PC-9 (cell line): ENCODE results near the gene PCDHGA3. TPM values are rescaled to one million over a fixed set of nuclear protein-coding genes. Genes with fewer than 3 reads are reported as not detected.

ENCODE experiments used
- BruUV-seq: library from RNA; stranded (reverse); fragments of 400-500 nt; replicated peaks from 2 replicates; lab custom pipeline; 2021; lab: Mats Ljungman, UMichigan
- CTCF ChIA-PET: fragments of 300-600 bp; sonication (Branson Sonifier 250); formaldehyde crosslinking; loops from one replicate; lab custom pipeline; 2022; ENCODE audit warnings: antibody characterized with exemption; lab: Charles Lee
- POLR2A ChIA-PET: fragments of 300-600 bp; sonication (Branson Sonifier 250); formaldehyde crosslinking; loops from one replicate; lab custom pipeline; 2022; ENCODE audit warnings: antibody characterized with exemption; ENCODE audit not compliant: unreplicated experiment; lab: Charles Lee
- DNase-seq, 2 experiments: peaks; one replicate each; pipeline versions ENCODE4 v3.0.0 to v3.0.0-alpha.2; 2015 to 2022; ENCODE audit warnings: mixed read lengths in 1 of 2
- H2AFZ ChIP-seq: fragments of 200-600 bp; sonication (generic); 2 replicates; pipeline ENCODE4 v1.8.1; 2017; ENCODE audit warnings: antibody characterized with exemption
- H3F3A ChIP-seq: fragments of 200-600 bp; sonication (generic); 2 replicates; pipeline ENCODE4 v1.8.1; 2017; ENCODE audit warnings: antibody characterized with exemption, mild to moderate bottlenecking, low read depth; ENCODE audit not compliant: insufficient read depth
- H3K27ac ChIP-seq: fragments of 200-600 bp; sonication (generic); 2 replicates; pipeline ENCODE4 v1.6.1; 2016; ENCODE audit warnings: mixed run types
- H3K27me3 ChIP-seq: fragments of 200-600 bp; sonication (generic); 2 replicates; pipeline ENCODE4 v1.6.1; 2016; ENCODE audit warnings: low read depth, mixed run types; ENCODE audit not compliant: insufficient read depth
- H3K36me3 ChIP-seq: fragments of 200-600 bp; sonication (generic); 2 replicates; pipeline ENCODE4 v1.6.1; 2016; ENCODE audit warnings: low read depth, mixed run types
- H3K4me1 ChIP-seq: fragments of 200-600 bp; sonication (generic); replicated peaks from 2 replicates; pipeline ENCODE4 v1.6.1; 2016; ENCODE audit warnings: mixed run types; ENCODE audit not compliant: insufficient read depth
- H3K4me2 ChIP-seq: fragments of 200-600 bp; sonication (generic); 2 replicates; pipeline ENCODE4 v1.6.1; 2017; ENCODE audit warnings: mixed run types
- H3K4me3 ChIP-seq: fragments of 200-600 bp; sonication (generic); 2 replicates; pipeline ENCODE4 v1.6.1; 2016; ENCODE audit warnings: mixed run types
- H3K79me2 ChIP-seq: fragments of 200-600 bp; sonication (generic); 2 replicates; pipeline ENCODE4 v1.6.1; 2017; ENCODE audit warnings: low read depth, mixed run types
- H3K9me2 ChIP-seq: fragments of 200-600 bp; sonication (generic); 2 replicates; pipeline ENCODE4 v1.8.1; 2017; ENCODE audit warnings: mild to moderate bottlenecking; ENCODE audit not compliant: insufficient read depth
- H3K9me3 ChIP-seq: fragments of 200-600 bp; sonication (generic); 2 replicates; pipeline ENCODE4 v1.8.1; 2016; ENCODE audit warnings: low read depth; ENCODE audit not compliant: insufficient read depth
- H4K20me1 ChIP-seq: fragments of 200-600 bp; sonication (generic); 2 replicates; pipeline ENCODE4 v1.8.1; 2017; ENCODE audit not compliant: insufficient read depth
- EZH2 ChIP-seq: fragments of 200-600 bp; sonication (generic); IDR thresholded peaks from 2 replicates; pipeline ENCODE4 v1.8.0; 2017; ENCODE audit warnings: antibody characterized with exemption, low read depth
- intact Hi-C: fragments of 100-400 bp; cut with micrococcal nuclease; formaldehyde crosslinking; loops from one replicate; pipeline ENCODE4 v1.10.0; 2022; ENCODE audit not compliant: unreplicated experiment
- total RNA-seq: library from RNA; stranded (reverse); gene quantifications from 2 replicates; pipeline ENCODE4 v1.2.3, GENCODE V29; 2021
- TF ChIP-seq, protein P1 (sequence below): fragments of 200-600 bp; sonication (generic); conservative IDR thresholded peaks from 2 replicates; pipeline ENCODE4 v1.6.1; 2017; ENCODE audit warnings: mixed run types, antibody characterized with exemption, mild to moderate bottlenecking, moderate library complexity

Gene PCDHGA3
- total RNA-seq, 1 experiment from 2014 or later: not detected

DNA sequence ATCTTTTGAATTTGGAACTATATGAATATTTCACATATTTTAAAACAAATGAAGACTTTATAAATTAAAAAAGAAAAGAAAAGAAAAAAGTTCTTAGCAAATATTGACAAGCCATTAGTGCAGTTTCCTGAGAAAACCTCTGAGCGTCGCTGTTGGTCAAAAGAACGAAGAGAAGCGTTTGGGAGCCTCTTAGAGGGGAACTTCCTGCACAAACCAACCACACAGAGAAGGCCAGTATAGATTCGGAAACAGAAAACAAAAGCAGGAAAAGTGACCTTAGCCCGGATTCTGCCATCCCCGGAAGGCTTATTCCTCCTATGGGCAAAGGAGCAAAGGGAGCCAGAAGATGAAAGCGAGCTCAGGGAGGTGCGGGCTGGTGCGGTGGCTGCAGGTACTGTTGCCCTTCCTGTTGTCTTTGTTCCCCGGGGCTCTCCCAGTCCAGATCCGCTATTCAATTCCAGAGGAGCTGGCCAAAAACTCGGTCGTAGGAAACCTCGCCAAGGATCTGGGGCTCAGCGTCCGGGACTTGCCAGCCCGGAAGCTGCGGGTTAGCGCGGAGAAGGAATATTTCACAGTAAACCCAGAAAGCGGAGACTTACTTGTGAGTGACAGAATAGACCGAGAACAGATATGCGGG lies 16.3 kb downstream of the PCDHGA3 start, which contains the start of gene PCDHGB2:
Gene PCDHGB2 (plus strand): TSS at position 205 of the 637 bp plus-strand sequence. CDS start 142 bp downstream, at position 347.
- POLR2A ChIA-PET: no interaction called here
- H3F3A ChIP-seq: no peaks in the 10 kb centered on the region
- no peak within 1 kb of the TSS; the same call in 1 of the 2 replicates for H3K4me3 ChIP-seq
- H3K27me3 ChIP-seq: peaks cover 14% of the 10 kb centered on the region
- H3K4me1 ChIP-seq: no peaks in the 10 kb centered on the region
- TF ChIP-seq EZH2: no peak
- TF ChIP-seq, protein P1, sequence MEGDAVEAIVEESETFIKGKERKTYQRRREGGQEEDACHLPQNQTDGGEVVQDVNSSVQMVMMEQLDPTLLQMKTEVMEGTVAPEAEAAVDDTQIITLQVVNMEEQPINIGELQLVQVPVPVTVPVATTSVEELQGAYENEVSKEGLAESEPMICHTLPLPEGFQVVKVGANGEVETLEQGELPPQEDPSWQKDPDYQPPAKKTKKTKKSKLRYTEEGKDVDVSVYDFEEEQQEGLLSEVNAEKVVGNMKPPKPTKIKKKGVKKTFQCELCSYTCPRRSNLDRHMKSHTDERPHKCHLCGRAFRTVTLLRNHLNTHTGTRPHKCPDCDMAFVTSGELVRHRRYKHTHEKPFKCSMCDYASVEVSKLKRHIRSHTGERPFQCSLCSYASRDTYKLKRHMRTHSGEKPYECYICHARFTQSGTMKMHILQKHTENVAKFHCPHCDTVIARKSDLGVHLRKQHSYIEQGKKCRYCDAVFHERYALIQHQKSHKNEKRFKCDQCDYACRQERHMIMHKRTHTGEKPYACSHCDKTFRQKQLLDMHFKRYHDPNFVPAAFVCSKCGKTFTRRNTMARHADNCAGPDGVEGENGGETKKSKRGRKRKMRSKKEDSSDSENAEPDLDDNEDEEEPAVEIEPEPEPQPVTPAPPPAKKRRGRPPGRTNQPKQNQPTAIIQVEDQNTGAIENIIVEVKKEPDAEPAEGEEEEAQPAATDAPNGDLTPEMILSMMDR: peak; percentile 63
- H3K9me3 ChIP-seq: peaks cover 7% of the 10 kb centered on the region; the same call in 1 of the 2 replicates
- CTCF ChIA-PET: interaction anchor here (1.3 kb wide), 1 partner anchor 40 kb away, joined by 4 read pairs; the partner anchor contains the start of gene TAF7
- no peak for DNase-seq
- H2AFZ ChIP-seq: peak within 1 kb of the TSS; percentile 66
- no peaks in the 10 kb centered on the region for H3K9me2 ChIP-seq
- H3K27ac ChIP-seq: no peak within 1 kb of the TSS
- H3K79me2 ChIP-seq: no peaks in the 10 kb centered on the region
- peak within 1 kb of the TSS; percentile 52 for H3K4me2 ChIP-seq
- no peaks in the 10 kb centered on the region for H4K20me1 ChIP-seq
- intact Hi-C loops: no loop called here
- no TSS peak for BruUV-seq
- H3K36me3 ChIP-seq: no peaks in the 10 kb centered on the region

DNA sequence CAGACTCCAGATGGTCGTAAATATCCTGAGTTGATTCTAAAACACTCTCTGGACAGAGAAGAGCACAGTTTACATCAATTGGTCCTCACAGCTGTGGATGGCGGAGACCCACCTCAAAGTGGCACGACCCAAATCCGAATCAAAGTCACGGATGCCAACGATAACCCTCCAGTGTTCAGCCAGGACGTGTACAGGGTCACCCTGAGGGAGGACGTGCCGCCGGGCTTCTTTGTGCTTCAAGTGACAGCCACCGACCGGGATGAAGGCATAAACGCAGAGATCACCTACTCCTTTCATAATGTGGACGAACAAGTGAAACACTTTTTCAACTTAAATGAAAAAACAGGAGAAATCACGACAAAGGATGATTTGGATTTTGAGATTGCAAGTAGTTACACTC lies 17.1 kb downstream of the PCDHGA3 start:
- TF ChIP-seq EZH2: no peak
- TF ChIP-seq, protein P1: no peak
- H3K79me2 ChIP-seq: no peaks in the 10 kb centered on the region
- H3K4me2 ChIP-seq: no peak overlapping the region
- ChIA-PET POLR2A (no interaction called here), CTCF (interaction anchor here (1.3 kb wide), 1 partner anchor 40 kb away, joined by 4 read pairs; the partner anchor contains the start of gene TAF7)
- H3F3A ChIP-seq: no peaks in the 10 kb centered on the region
- no peaks in the 10 kb centered on the region for H3K4me1 ChIP-seq
- no peaks in the 10 kb centered on the region for H4K20me1 ChIP-seq
- no peak overlapping the region for H3K27ac ChIP-seq
- BruUV-seq: no TSS peak
- H3K4me3 ChIP-seq: no peak overlapping the region
- peaks cover 7% of the 10 kb centered on the region; the same call in 1 of the 2 replicates for H3K9me3 ChIP-seq
- intact Hi-C loops: no loop called here
- no peaks in the 10 kb centered on the region for H3K9me2 ChIP-seq
- no peaks in the 10 kb centered on the region for H3K36me3 ChIP-seq
- no peak overlapping the region for H2AFZ ChIP-seq
- DNase-seq: no peak
- H3K27me3 ChIP-seq: peaks cover 19% of the 10 kb centered on the region

DNA sequence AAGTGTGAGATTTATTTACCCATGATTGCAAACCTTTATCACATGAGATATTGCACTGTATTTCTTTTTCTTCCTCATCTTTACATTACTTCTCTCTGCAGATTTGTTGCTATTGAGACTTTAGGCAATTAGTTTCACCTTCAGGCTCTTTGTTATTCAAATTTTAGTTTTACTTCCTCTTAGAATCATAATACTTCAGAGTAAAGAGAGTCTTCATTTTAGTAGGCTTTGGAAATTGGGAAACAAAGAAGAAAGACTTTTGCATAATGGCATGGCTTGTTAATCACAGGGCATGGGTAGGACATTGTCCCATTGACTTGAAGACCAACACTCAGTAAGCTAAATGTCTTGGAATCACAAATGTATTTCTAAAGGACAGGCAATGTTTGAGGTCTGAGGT lies 19.1 kb downstream of the PCDHGA3 start:
- intact Hi-C loops: no loop called here
- peaks cover 35% of the 10 kb centered on the region for H3K27me3 ChIP-seq
- no peak for TF ChIP-seq EZH2
- TF ChIP-seq, protein P1: no peak

More for the DNA sequence above, 19.1 kb downstream of the PCDHGA3 start:
- Histone ChIP-seq H4K20me1 (no peaks in the 10 kb centered on the region), H3K27ac (no peak overlapping the region), H2AFZ (no peak overlapping the region), H3K9me3 (peaks cover 9% of the 10 kb centered on the region; the same call in 1 of the 2 replicates), H3K4me3 (no peak overlapping the region), H3F3A (no peaks in the 10 kb centered on the region), H3K36me3 (no peaks in the 10 kb centered on the region), H3K4me2 (no peak overlapping the region), H3K79me2 (no peaks in the 10 kb centered on the region), H3K9me2 (no peaks in the 10 kb centered on the region), H3K4me1 (no peaks in the 10 kb centered on the region)
- ChIA-PET CTCF (no interaction called here), POLR2A (no interaction called here)
- BruUV-seq: no TSS peak
- no peak for DNase-seq
